ENCODE results near the gene POU2F1.
"Not testable (repeated sequence)": the region's sequence is repeated elsewhere in the genome, so short reads cannot be mapped to it uniquely, and the experiment has no call there.

The POU2F1 gene

GRCh38 chr1:167244244-167244643 lies 23.6 kb downstream of the POU2F1 start:
- Histone ChIP-seq H4K20me1 (ENCODE audit: insufficient read depth, low read length) (no peaks in the 10 kb centered on the region), H3K9me2 (replicated peaks; ENCODE audit: insufficient read depth, low read length) (no peaks in the 10 kb centered on the region)

GRCh38 chr1:167245168-167245567 lies 24.5 kb downstream of the POU2F1 start:
- Histone ChIP-seq H3K79me2 (ENCODE audit: low read length) (peaks cover 82% of the 10 kb centered on the region), H3K4me1 (ENCODE audit: low read length) (peaks cover 21% of the 10 kb centered on the region)
- H3K4me2 ChIP-seq (ENCODE audit: low read depth, low read length); H3K4me3 ChIP-seq (ENCODE audit: low read length); H3K27ac ChIP-seq (ENCODE audit: low read length); H3K9ac ChIP-seq (ENCODE audit: low read length); H3K36me3 ChIP-seq (replicated peaks; ENCODE audit: insufficient read depth, low read length); H2AFZ ChIP-seq (ENCODE audit: low read length); H3F3A ChIP-seq (ENCODE audit: insufficient read depth, low read length); DNase-seq; H3K9me3 ChIP-seq (replicated peaks; ENCODE audit: insufficient read depth, low read length); H3K9me2 ChIP-seq (replicated peaks; ENCODE audit: insufficient read depth, low read length); H3K27me3 ChIP-seq (replicated peaks; ENCODE audit: insufficient read depth, low read length); H4K20me1 ChIP-seq (ENCODE audit: insufficient read depth, low read length): not testable (repeated sequence)

More at GRCh38 chr1:167244244-167244643, 23.6 kb downstream of the POU2F1 start:
- no peak overlapping the region for H3K4me2 ChIP-seq (ENCODE audit: low read depth, low read length)
- no peaks in the 10 kb centered on the region for H3K27me3 ChIP-seq (replicated peaks; ENCODE audit: insufficient read depth, low read length)
- TF ChIP-seq EZH2phosphoT487 (IDR thresholded peaks at IDR 0.05; ENCODE audit: low read length) (no peak), CTCF (IDR thresholded peaks at IDR 0.05; ENCODE audit: low read length) (no peak), EZH2 (optimal IDR thresholded peaks at IDR 0.05; ENCODE audit: low read depth, low read length) (no peak)
- no peak overlapping the region for H3K27ac ChIP-seq (ENCODE audit: low read length)
- no peaks in the 10 kb centered on the region for H3K36me3 ChIP-seq (replicated peaks; ENCODE audit: insufficient read depth, low read length)
- peaks cover 82% of the 10 kb centered on the region for H3K79me2 ChIP-seq (ENCODE audit: low read length)
- no peak overlapping the region for H3K9ac ChIP-seq (ENCODE audit: low read length)
- no peak overlapping the region for H3K4me3 ChIP-seq (ENCODE audit: low read length)
- H3K4me1 ChIP-seq (ENCODE audit: low read length): peaks cover 21% of the 10 kb centered on the region
- DNase-seq: no peak
- no peak overlapping the region for H2AFZ ChIP-seq (ENCODE audit: low read length)
- no peaks in the 10 kb centered on the region for H3F3A ChIP-seq (ENCODE audit: insufficient read depth, low read length)
- H3K9me3 ChIP-seq (replicated peaks; ENCODE audit: insufficient read depth, low read length): no peaks in the 10 kb centered on the region

- Histone ChIP-seq H4K20me1 (ENCODE audit: insufficient read depth, low read length) (no peaks in the 10 kb centered on the region), H3K9me2 (replicated peaks; ENCODE audit: insufficient read depth, low read length) (no peaks in the 10 kb centered on the region), H3K36me3 (replicated peaks; ENCODE audit: insufficient read depth, low read length) (no peaks in the 10 kb centered on the region), H3K4me2 (ENCODE audit: low read depth, low read length) (peak overlapping the region; percentile 51), H3K79me2 (ENCODE audit: low read length) (peaks cover 76% of the 10 kb centered on the region), H2AFZ (ENCODE audit: low read length) (no peak overlapping the region), H3K4me1 (ENCODE audit: low read length) (peaks cover 21% of the 10 kb centered on the region), H3K4me3 (ENCODE audit: low read length) (peak overlapping the region; percentile 3; the same call in 1 of the 2 replicates), H3K27me3 (replicated peaks; ENCODE audit: insufficient read depth, low read length) (no peaks in the 10 kb centered on the region), H3K9me3 (replicated peaks; ENCODE audit: insufficient read depth, low read length) (no peaks in the 10 kb centered on the region), H3F3A (ENCODE audit: insufficient read depth, low read length) (no peaks in the 10 kb centered on the region), H3K27ac (ENCODE audit: low read length) (no peak overlapping the region), H3K9ac (ENCODE audit: low read length) (no peak overlapping the region)
- DNase-seq: no peak
- no peak for TF ChIP-seq EZH2 (optimal IDR thresholded peaks at IDR 0.05; ENCODE audit: low read depth, low read length)
- no peak for TF ChIP-seq CTCF (IDR thresholded peaks at IDR 0.05; ENCODE audit: low read length)
- TF ChIP-seq EZH2phosphoT487 (IDR thresholded peaks at IDR 0.05; ENCODE audit: low read length): no peak
These were observed 26.3 kb downstream of the POU2F1 start for GRCh38 chr1:167246971-167247370.

- peaks cover 23% of the 10 kb centered on the region for H3K4me1 ChIP-seq (ENCODE audit: low read length)
- H3K27ac ChIP-seq (ENCODE audit: low read length): no peak overlapping the region
- H3K36me3 ChIP-seq (replicated peaks; ENCODE audit: insufficient read depth, low read length): no peaks in the 10 kb centered on the region
- DNase-seq: no peak
- no peaks in the 10 kb centered on the region for H3K27me3 ChIP-seq (replicated peaks; ENCODE audit: insufficient read depth, low read length)
- H2AFZ ChIP-seq (ENCODE audit: low read length): no peak overlapping the region
- H3K4me3 ChIP-seq (ENCODE audit: low read length): peak overlapping the region; percentile 3
- no peaks in the 10 kb centered on the region for H3K9me2 ChIP-seq (replicated peaks; ENCODE audit: insufficient read depth, low read length)
- H3K4me2 ChIP-seq (ENCODE audit: low read depth, low read length): peak overlapping the region; percentile 51
- peaks cover under 1% of the 10 kb centered on the region; the same call in 1 of the 2 replicates for H3F3A ChIP-seq (ENCODE audit: insufficient read depth, low read length)
- TF ChIP-seq CTCF (IDR thresholded peaks at IDR 0.05; ENCODE audit: low read length): no peak
- TF ChIP-seq EZH2 (optimal IDR thresholded peaks at IDR 0.05; ENCODE audit: low read depth, low read length): no peak
- TF ChIP-seq EZH2phosphoT487 (IDR thresholded peaks at IDR 0.05; ENCODE audit: low read length): no peak
- no peak overlapping the region for H3K9ac ChIP-seq (ENCODE audit: low read length)
- H3K9me3 ChIP-seq (replicated peaks; ENCODE audit: insufficient read depth, low read length): no peaks in the 10 kb centered on the region
- no peaks in the 10 kb centered on the region for H4K20me1 ChIP-seq (ENCODE audit: insufficient read depth, low read length)
- peaks cover 71% of the 10 kb centered on the region for H3K79me2 ChIP-seq (ENCODE audit: low read length)
These were observed 27.1 kb downstream of the POU2F1 start for GRCh38 chr1:167247754-167248153.
